D721Med (cell line): ENCODE data around the gene SLC4A3.

Experiments used
- DNase-seq: peaks from one replicate; pipeline ENCODE4 v3.0.0; 2011; ENCODE audit warnings: low spot score; ENCODE audit not compliant: insufficient read length
- FAIRE-seq: peaks from 2 replicates; lab custom pipeline; 2011; peaks lifted over from hg19 to GRCh38; lab: Jason Lieb, UNC
- CTCF ChIP-seq: IDR thresholded peaks from 2 replicates; pipeline ENCODE4 v1.5.1; 2012; ENCODE audit warnings: mild to moderate bottlenecking, control low read depth; ENCODE audit not compliant: insufficient read depth; ENCODE audit errors: missing control alignments

Gene SLC4A3

GRCh38 chr2:219672406-219672805, 45.0 kb downstream of the SLC4A3 start:
- TF ChIP-seq CTCF, result no peak
- DNase-seq (no peak), FAIRE-seq (no peak)

- no peak for DNase-seq
- TF ChIP-seq CTCF, result no peak
- no peak for FAIRE-seq
Measured at GRCh38 chr2:219675221-219675620, 47.8 kb downstream of the SLC4A3 start.

- FAIRE-seq (no peak), DNase-seq (no peak)
- TF ChIP-seq CTCF, result no peak
Measured at GRCh38 chr2:219676586-219676985, 49.2 kb downstream of the SLC4A3 start.

GRCh38 chr2:219679041-219679440, 51.6 kb downstream of the SLC4A3 start:
- no peak for TF ChIP-seq CTCF
- no peak for FAIRE-seq
- no peak for DNase-seq

GRCh38 chr2:219679571-219679970, 52.1 kb downstream of the SLC4A3 start:
- no peak for DNase-seq
- FAIRE-seq, result no peak
- TF ChIP-seq CTCF, result no peak

- FAIRE-seq (no peak), DNase-seq (no peak)
Measured at GRCh38 chr2:219680958-219681693, 53.7 kb downstream of the SLC4A3 start.

More at GRCh38 chr2:219680958-219681693, 53.7 kb downstream of the SLC4A3 start:
- no peak for TF ChIP-seq CTCF
